ENCODE data around the gene EPN1.
A peak's percentile ranks its signal among the peaks of the same experiment; 100 is the strongest.

The EPN1 gene

GRCh38 chr19:55680339-55681130 is 5.5 kb downstream of the EPN1 start:
- no peak overlapping the region for H2AK5ac ChIP-seq (ENCODE audit: low read depth, low read length)
- H3K23ac ChIP-seq (ENCODE audit: low read depth, low read length, poor library complexity), result no peak overlapping the region
- peak overlapping the region in 1 of 2 donors; percentile 21 for H3K4me3 ChIP-seq (ENCODE audit: low read length in 2 of 2)
- no peak overlapping the region for H2BK120ac ChIP-seq (ENCODE audit: low read depth, low read length)
- no peak overlapping the region for H2BK15ac ChIP-seq (ENCODE audit: low read length)
- WGBS, 2 donors (ENCODE audit: extremely low coverage in 2 of 2, insufficient read length in 2 of 2, insufficient replicate concordance in 1 of 2), result no CpG with 5 or more reads among the region's 20 CpGs
- DNase-seq (ENCODE audit: low spot score), result no peak
- no peak overlapping the region for H4K91ac ChIP-seq (ENCODE audit: low read depth, low read length, poor library complexity)
- H2BK5ac ChIP-seq (ENCODE audit: low read length), result no peak overlapping the region
- peaks cover 40 to 81% of the 10 kb centered on the region in 2 donors for H3K36me3 ChIP-seq (replicated peaks in 1 of 2; ENCODE audit: control insufficient read depth in 2 of 2, insufficient read depth in 2 of 2, low read length in 2 of 2)
- peaks cover 0 to 2% of the 10 kb centered on the region in 2 donors for H3K9me3 ChIP-seq (replicated peaks in 1 of 2; ENCODE audit: control insufficient read depth in 2 of 2, insufficient read depth in 1 of 2, low read depth in 1 of 2, low read length in 2 of 2)
- H3K27me3 ChIP-seq (ENCODE audit: control insufficient read depth in 3 of 3, insufficient read depth in 3 of 3, low read depth in 1 of 3, low read length in 3 of 3), result no peaks in the 10 kb centered on the region
- H3K27ac ChIP-seq (replicated peaks; ENCODE audit: low read length), result no peak overlapping the region
- H3K79me1 ChIP-seq (ENCODE audit: low read depth, low read length), result peaks cover 26% of the 10 kb centered on the region
- H3K4me2 ChIP-seq (ENCODE audit: insufficient read depth, low read length, poor library complexity, severe bottlenecking), result peak overlapping the region; percentile 3
- no peak overlapping the region for H3K18ac ChIP-seq (ENCODE audit: low read length)
- H3K4me1 ChIP-seq (ENCODE audit: control insufficient read depth in 2 of 2, insufficient read depth in 1 of 2, low read depth in 1 of 2, low read length in 2 of 2), result peaks cover 3 to 9% of the 10 kb centered on the region in 2 donors
- H4K8ac ChIP-seq (ENCODE audit: low read depth, low read length), result no peak overlapping the region
- H3K14ac ChIP-seq (ENCODE audit: low read length), result no peak overlapping the region
- no peak overlapping the region for H3K4ac ChIP-seq (ENCODE audit: low read length)
- H3K9ac ChIP-seq (ENCODE audit: low read depth, low read length, poor library complexity), result no peak overlapping the region
- no peak overlapping the region for H2AFZ ChIP-seq (ENCODE audit: low read length)
- H2BK12ac ChIP-seq (ENCODE audit: low read length), result no peak overlapping the region

GRCh38 chr19:55681131-55682092 is 6.4 kb downstream of the EPN1 start:
- no peak overlapping the region for H3K9ac ChIP-seq (ENCODE audit: low read depth, low read length, poor library complexity)
- DNase-seq (ENCODE audit: low spot score), result no peak
- WGBS, 2 donors (ENCODE audit: extremely low coverage in 2 of 2, insufficient read length in 2 of 2, insufficient replicate concordance in 1 of 2), result no CpG with 5 or more reads among the region's 9 CpGs
- H3K4me1 ChIP-seq (ENCODE audit: control insufficient read depth in 2 of 2, insufficient read depth in 1 of 2, low read depth in 1 of 2, low read length in 2 of 2), result peaks cover 0 to 4% of the 10 kb centered on the region in 2 donors
- H2BK15ac ChIP-seq (ENCODE audit: low read length), result no peak overlapping the region
- no peak overlapping the region for H3K23ac ChIP-seq (ENCODE audit: low read depth, low read length, poor library complexity)
- H3K4me3 ChIP-seq (ENCODE audit: low read length in 2 of 2), result no peak overlapping the region
- no peak overlapping the region for H3K14ac ChIP-seq (ENCODE audit: low read length)
- no peak overlapping the region for H3K27ac ChIP-seq (replicated peaks; ENCODE audit: low read length)
- no peaks in the 10 kb centered on the region for H3K27me3 ChIP-seq (ENCODE audit: control insufficient read depth in 3 of 3, insufficient read depth in 3 of 3, low read depth in 1 of 3, low read length in 3 of 3)
- H2BK12ac ChIP-seq (ENCODE audit: low read length), result no peak overlapping the region
- no peak overlapping the region for H3K4ac ChIP-seq (ENCODE audit: low read length)
- H4K8ac ChIP-seq (ENCODE audit: low read depth, low read length), result no peak overlapping the region
- no peak overlapping the region for H3K4me2 ChIP-seq (ENCODE audit: insufficient read depth, low read length, poor library complexity, severe bottlenecking)
- peaks cover 45 to 90% of the 10 kb centered on the region in 2 donors for H3K36me3 ChIP-seq (replicated peaks in 1 of 2; ENCODE audit: control insufficient read depth in 2 of 2, insufficient read depth in 2 of 2, low read length in 2 of 2)
- H2AFZ ChIP-seq (ENCODE audit: low read length), result no peak overlapping the region
- no peak overlapping the region for H4K91ac ChIP-seq (ENCODE audit: low read depth, low read length, poor library complexity)
- no peak overlapping the region for H2BK5ac ChIP-seq (ENCODE audit: low read length)
- peaks cover 0 to 2% of the 10 kb centered on the region in 2 donors for H3K9me3 ChIP-seq (replicated peaks in 1 of 2; ENCODE audit: control insufficient read depth in 2 of 2, insufficient read depth in 1 of 2, low read depth in 1 of 2, low read length in 2 of 2)
- H3K79me1 ChIP-seq (ENCODE audit: low read depth, low read length), result peaks cover 32% of the 10 kb centered on the region
- no peak overlapping the region for H2AK5ac ChIP-seq (ENCODE audit: low read depth, low read length)
- H2BK120ac ChIP-seq (ENCODE audit: low read depth, low read length), result no peak overlapping the region
- H3K18ac ChIP-seq (ENCODE audit: low read length), result no peak overlapping the region

- H4K8ac ChIP-seq (ENCODE audit: low read depth, low read length), result no peak overlapping the region
- H3K27ac ChIP-seq (replicated peaks; ENCODE audit: low read length), result no peak overlapping the region
- no peak overlapping the region for H2BK5ac ChIP-seq (ENCODE audit: low read length)
- no peak overlapping the region for H2BK15ac ChIP-seq (ENCODE audit: low read length)
- H3K36me3 ChIP-seq (replicated peaks in 1 of 2; ENCODE audit: control insufficient read depth in 2 of 2, insufficient read depth in 2 of 2, low read length in 2 of 2), result peaks cover 39 to 92% of the 10 kb centered on the region in 2 donors
- no peak overlapping the region for H3K4ac ChIP-seq (ENCODE audit: low read length)
- H2BK120ac ChIP-seq (ENCODE audit: low read depth, low read length), result no peak overlapping the region
- H4K91ac ChIP-seq (ENCODE audit: low read depth, low read length, poor library complexity), result no peak overlapping the region
- H3K18ac ChIP-seq (ENCODE audit: low read length), result no peak overlapping the region
- DNase-seq (ENCODE audit: low spot score), result no peak
- H3K23ac ChIP-seq (ENCODE audit: low read depth, low read length, poor library complexity), result no peak overlapping the region
- H2AK5ac ChIP-seq (ENCODE audit: low read depth, low read length), result no peak overlapping the region
- no peak overlapping the region for H3K4me2 ChIP-seq (ENCODE audit: insufficient read depth, low read length, poor library complexity, severe bottlenecking)
- no peak overlapping the region for H2AFZ ChIP-seq (ENCODE audit: low read length)
- H3K14ac ChIP-seq (ENCODE audit: low read length), result no peak overlapping the region
- H3K9me3 ChIP-seq (replicated peaks in 1 of 2; ENCODE audit: control insufficient read depth in 2 of 2, insufficient read depth in 1 of 2, low read depth in 1 of 2, low read length in 2 of 2), result peaks cover 0 to 2% of the 10 kb centered on the region in 2 donors
- H3K79me1 ChIP-seq (ENCODE audit: low read depth, low read length), result peaks cover 38% of the 10 kb centered on the region
- no CpG with 5 or more reads among the region's 22 CpGs for WGBS, 2 donors (ENCODE audit: extremely low coverage in 2 of 2, insufficient read length in 2 of 2, insufficient replicate concordance in 1 of 2)
- H2BK12ac ChIP-seq (ENCODE audit: low read length), result no peak overlapping the region
- H3K9ac ChIP-seq (ENCODE audit: low read depth, low read length, poor library complexity), result no peak overlapping the region
- H3K27me3 ChIP-seq (ENCODE audit: control insufficient read depth in 3 of 3, insufficient read depth in 3 of 3, low read depth in 1 of 3, low read length in 3 of 3), result no peaks in the 10 kb centered on the region
- no peak overlapping the region for H3K4me3 ChIP-seq (ENCODE audit: low read length in 2 of 2)
- no peaks in the 10 kb centered on the region for H3K4me1 ChIP-seq (ENCODE audit: control insufficient read depth in 2 of 2, insufficient read depth in 1 of 2, low read depth in 1 of 2, low read length in 2 of 2)
Observed at GRCh38 chr19:55683449-55684261, 8.6 kb downstream of the EPN1 start.

Measured in neuronal stem cell (in vitro differentiated cells).